Measurements from ENCODE around the gene RGS10.

- TF ChIP-seq CTCF (IDR thresholded peaks at IDR 0.05) (no peak), EP300 (IDR thresholded peaks at IDR 0.05) (no peak), POLR2A (IDR thresholded peaks at IDR 0.05) (no peak)
Observed at GRCh38 chr10:119469846-119470245, 72.7 kb downstream of the RGS10 start.

Measured in tibial nerve (tissue), 4 donors.